ENCODE measurements around the gene CAMK4.

DNA sequence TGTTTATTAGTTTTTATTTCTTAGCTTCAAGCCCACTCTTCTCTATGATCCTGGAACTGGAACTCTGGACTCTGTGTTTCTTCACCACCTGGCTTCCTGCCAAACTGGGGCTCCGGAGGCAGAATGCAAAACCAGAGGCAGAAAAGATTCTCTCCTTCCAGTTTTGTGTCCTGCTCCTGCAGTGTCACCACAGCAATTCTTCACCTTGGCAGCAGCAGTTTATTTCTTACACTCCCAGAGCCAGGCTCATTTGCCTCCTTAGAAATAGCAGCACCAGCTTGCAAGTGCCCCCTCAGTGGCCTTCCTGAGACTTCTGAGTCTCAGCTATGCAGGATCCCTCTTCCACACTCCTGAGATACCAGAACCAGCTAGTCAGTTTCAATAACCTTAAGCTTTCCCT lies 26.7 kb upstream of the CAMK4 start:
- TF ChIP-seq, protein P1, sequence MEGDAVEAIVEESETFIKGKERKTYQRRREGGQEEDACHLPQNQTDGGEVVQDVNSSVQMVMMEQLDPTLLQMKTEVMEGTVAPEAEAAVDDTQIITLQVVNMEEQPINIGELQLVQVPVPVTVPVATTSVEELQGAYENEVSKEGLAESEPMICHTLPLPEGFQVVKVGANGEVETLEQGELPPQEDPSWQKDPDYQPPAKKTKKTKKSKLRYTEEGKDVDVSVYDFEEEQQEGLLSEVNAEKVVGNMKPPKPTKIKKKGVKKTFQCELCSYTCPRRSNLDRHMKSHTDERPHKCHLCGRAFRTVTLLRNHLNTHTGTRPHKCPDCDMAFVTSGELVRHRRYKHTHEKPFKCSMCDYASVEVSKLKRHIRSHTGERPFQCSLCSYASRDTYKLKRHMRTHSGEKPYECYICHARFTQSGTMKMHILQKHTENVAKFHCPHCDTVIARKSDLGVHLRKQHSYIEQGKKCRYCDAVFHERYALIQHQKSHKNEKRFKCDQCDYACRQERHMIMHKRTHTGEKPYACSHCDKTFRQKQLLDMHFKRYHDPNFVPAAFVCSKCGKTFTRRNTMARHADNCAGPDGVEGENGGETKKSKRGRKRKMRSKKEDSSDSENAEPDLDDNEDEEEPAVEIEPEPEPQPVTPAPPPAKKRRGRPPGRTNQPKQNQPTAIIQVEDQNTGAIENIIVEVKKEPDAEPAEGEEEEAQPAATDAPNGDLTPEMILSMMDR (IDR thresholded peaks at IDR 0.05; ENCODE audit: low read depth, low read length, missing input control): no peak
- TF ChIP-seq JUND (IDR thresholded peaks at IDR 0.05) (no peak), GABPA (IDR thresholded peaks at IDR 0.05 in 1 of 2, conservative IDR thresholded peaks at IDR 0.05 in 1 of 2) (no peak), TAF1 (conservative IDR thresholded peaks at IDR 0.05) (no peak), EGR1 (IDR thresholded peaks at IDR 0.05; ENCODE audit: low read depth in 2 of 2) (no peak), HNF4G (IDR thresholded peaks at IDR 0.05) (no peak), NR2F2 (IDR thresholded peaks at IDR 0.05) (no peak), MAX (IDR thresholded peaks at IDR 0.05) (no peak), RAD21 (IDR thresholded peaks at IDR 0.05) (no peak)
- TF ChIP-seq, protein P2, sequence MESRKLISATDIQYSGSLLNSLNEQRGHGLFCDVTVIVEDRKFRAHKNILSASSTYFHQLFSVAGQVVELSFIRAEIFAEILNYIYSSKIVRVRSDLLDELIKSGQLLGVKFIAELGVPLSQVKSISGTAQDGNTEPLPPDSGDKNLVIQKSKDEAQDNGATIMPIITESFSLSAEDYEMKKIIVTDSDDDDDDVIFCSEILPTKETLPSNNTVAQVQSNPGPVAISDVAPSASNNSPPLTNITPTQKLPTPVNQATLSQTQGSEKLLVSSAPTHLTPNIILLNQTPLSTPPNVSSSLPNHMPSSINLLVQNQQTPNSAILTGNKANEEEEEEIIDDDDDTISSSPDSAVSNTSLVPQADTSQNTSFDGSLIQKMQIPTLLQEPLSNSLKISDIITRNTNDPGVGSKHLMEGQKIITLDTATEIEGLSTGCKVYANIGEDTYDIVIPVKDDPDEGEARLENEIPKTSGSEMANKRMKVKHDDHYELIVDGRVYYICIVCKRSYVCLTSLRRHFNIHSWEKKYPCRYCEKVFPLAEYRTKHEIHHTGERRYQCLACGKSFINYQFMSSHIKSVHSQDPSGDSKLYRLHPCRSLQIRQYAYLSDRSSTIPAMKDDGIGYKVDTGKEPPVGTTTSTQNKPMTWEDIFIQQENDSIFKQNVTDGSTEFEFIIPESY (IDR thresholded peaks at IDR 0.05): no peak
